Kidney epithelial cell (primary cell): ENCODE data around the gene NFAT5. TPM values are rescaled to one million over a fixed set of nuclear protein-coding genes. Genes with fewer than 3 reads are reported as not detected.
"Not testable (repeated sequence)": the region's sequence is repeated elsewhere in the genome, so short reads cannot be mapped to it uniquely, and the experiment has no call there.

Experiments
- DNase-seq: peaks from one replicate; pipeline ENCODE4 v3.0.0-alpha.2; 2010; ENCODE audit warnings: low read depth
- H3K27me3 ChIP-seq: 2 replicates; pipeline ENCODE4 v1.6.0; 2011; ENCODE audit warnings: low read length; ENCODE audit not compliant: control insufficient read depth, insufficient read depth
- H3K36me3 ChIP-seq: 2 replicates; pipeline ENCODE4 v1.5.1; 2011; ENCODE audit warnings: low read length; ENCODE audit not compliant: control insufficient read depth, insufficient read depth
- H3K4me3 ChIP-seq: 2 replicates; pipeline ENCODE4 v1.5.1; 2011; ENCODE audit warnings: low read depth, mild to moderate bottlenecking, control low read depth, low read length
- total RNA-seq: library from RNA; depleted of rRNA; stranded (reverse); fragments of >200 nt; gene quantifications from 2 replicates; pipeline ENCODE4 v1.2.3, GENCODE V29; 2015
- TF ChIP-seq, protein P1 (sequence below): IDR thresholded peaks from 2 replicates; pipeline ENCODE4 v1.5.1; 2011; ENCODE audit warnings: mild to moderate bottlenecking, moderate library complexity, low read length, control low read depth, inconsistent platforms; ENCODE audit not compliant: insufficient read depth, poor library complexity, severe bottlenecking

Gene NFAT5
- total RNA-seq, 1 donor from 2014 or later, result 29.1 TPM

DNA sequence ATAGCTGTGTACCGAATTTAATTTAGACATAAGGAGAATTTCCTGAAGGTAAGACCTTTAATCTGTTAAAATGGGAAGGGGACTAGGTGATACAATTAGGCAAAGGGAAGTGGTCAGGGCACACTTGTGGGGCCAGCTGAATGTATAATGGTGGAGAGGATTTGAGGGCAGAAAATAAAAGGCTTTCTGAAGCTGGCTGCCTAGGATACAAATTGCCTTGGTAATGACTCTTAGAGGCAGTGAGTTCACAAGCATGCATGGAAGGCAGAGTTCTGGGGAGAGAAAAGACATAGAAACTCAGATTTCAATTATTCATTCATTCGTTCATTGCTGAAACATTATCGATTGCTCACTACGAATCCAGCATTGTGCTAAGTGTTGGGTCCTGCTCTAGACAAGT is 12.4 kb upstream of the NFAT5 start:
- TF ChIP-seq, protein P1, sequence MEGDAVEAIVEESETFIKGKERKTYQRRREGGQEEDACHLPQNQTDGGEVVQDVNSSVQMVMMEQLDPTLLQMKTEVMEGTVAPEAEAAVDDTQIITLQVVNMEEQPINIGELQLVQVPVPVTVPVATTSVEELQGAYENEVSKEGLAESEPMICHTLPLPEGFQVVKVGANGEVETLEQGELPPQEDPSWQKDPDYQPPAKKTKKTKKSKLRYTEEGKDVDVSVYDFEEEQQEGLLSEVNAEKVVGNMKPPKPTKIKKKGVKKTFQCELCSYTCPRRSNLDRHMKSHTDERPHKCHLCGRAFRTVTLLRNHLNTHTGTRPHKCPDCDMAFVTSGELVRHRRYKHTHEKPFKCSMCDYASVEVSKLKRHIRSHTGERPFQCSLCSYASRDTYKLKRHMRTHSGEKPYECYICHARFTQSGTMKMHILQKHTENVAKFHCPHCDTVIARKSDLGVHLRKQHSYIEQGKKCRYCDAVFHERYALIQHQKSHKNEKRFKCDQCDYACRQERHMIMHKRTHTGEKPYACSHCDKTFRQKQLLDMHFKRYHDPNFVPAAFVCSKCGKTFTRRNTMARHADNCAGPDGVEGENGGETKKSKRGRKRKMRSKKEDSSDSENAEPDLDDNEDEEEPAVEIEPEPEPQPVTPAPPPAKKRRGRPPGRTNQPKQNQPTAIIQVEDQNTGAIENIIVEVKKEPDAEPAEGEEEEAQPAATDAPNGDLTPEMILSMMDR, result no peak
- H3K36me3 ChIP-seq, result no peaks in the 10 kb centered on the region
- no peaks in the 10 kb centered on the region for H3K27me3 ChIP-seq
- DNase-seq, result no peak
- no peak overlapping the region for H3K4me3 ChIP-seq

DNA sequence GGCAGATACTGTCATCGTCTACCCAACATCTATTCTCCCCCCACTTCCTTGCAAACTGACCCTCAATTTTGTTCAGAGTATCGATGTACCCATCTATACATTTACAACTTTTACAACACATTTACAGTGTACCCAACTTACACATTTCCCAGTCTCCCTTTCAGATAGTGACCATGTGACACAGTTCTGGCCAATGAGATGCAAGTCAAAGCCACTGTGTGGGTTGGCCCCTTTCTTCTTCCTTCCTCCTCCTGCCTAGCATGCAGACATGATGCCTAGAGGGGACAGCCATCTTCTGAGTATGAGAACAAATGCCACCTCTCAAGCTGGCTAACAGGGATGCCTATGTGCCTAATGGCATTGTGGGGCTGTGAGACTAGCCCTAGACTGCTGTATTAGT is 11.3 kb upstream of the NFAT5 start:
- Histone ChIP-seq H3K36me3 (no peaks in the 10 kb centered on the region), H3K27me3 (no peaks in the 10 kb centered on the region), H3K4me3 (no peak overlapping the region)
- no peak for DNase-seq
- TF ChIP-seq, protein P1, result no peak

GRCh38 chr16:69555437-69555836 is 10.3 kb upstream of the NFAT5 start:
- no peak for DNase-seq
- no peak overlapping the region for H3K4me3 ChIP-seq
- H3K36me3 ChIP-seq, result no peaks in the 10 kb centered on the region
- TF ChIP-seq, protein P1, result no peak
- no peaks in the 10 kb centered on the region for H3K27me3 ChIP-seq

DNA sequence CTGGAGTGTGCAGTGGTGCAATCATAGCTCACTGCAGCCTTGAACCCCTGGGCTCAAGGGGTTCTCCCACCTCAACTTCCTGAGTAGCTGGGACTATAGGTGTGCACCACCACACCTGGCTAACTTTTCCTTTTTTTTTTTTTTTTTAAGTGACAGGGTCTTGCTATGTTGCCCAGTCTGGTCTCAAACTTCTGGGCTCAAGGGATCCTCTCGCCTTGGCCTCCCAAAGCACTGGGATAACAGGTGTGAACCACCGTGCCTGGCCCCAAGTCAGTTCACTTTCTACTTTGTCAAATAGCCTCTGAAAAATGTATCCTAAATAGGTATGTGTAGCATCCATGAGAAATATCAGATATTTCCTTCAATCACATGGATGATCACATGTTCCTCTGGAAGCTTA is 9.9 kb upstream of the NFAT5 start:
- TF ChIP-seq, protein P1, result no peak
- no peaks in the 10 kb centered on the region for H3K27me3 ChIP-seq

GRCh38 chr16:69559164-69559563 is 6.6 kb upstream of the NFAT5 start:
- Histone ChIP-seq H3K36me3 (no peaks in the 10 kb centered on the region), H3K4me3 (no peak overlapping the region), H3K27me3 (no peaks in the 10 kb centered on the region)
- DNase-seq, result no peak
- TF ChIP-seq, protein P1, result no peak

More for the DNA sequence above, 9.9 kb upstream of the NFAT5 start:
- no peak overlapping the region for H3K4me3 ChIP-seq
- H3K36me3 ChIP-seq, result no peaks in the 10 kb centered on the region
- DNase-seq, result no peak

GRCh38 chr16:69561367-69561766 is 4.4 kb upstream of the NFAT5 start:
- H3K27me3 ChIP-seq, DNase-seq, H3K4me3 ChIP-seq, H3K36me3 ChIP-seq: not testable (repeated sequence)

- Histone ChIP-seq H3K27me3 (no peaks in the 10 kb centered on the region), H3K4me3 (no peak overlapping the region), H3K36me3 (no peaks in the 10 kb centered on the region)
- TF ChIP-seq, protein P1, result no peak
- no peak for DNase-seq
Observed at GRCh38 chr16:69561901-69562300, 3.9 kb upstream of the NFAT5 start.
